Gastroesophageal sphincter (tissue), 2 donors: ENCODE measurements around the gene TSHZ3.

Experiments used
- POLR2A ChIP-seq, 2 donors: fragments of 450-650 bp; IDR thresholded peaks; one replicate each; pipeline ENCODE4 v1.6.1; 2017; ENCODE audit warnings: antibody characterized with exemption in 2 of 2, mild to moderate bottlenecking in 2 of 2, moderate library complexity in 1 of 2
- POLR2AphosphoS5 ChIP-seq: sonication (generic); formaldehyde crosslinking; IDR thresholded peaks from one replicate; pipeline ENCODE4 v1.6.1; 2017; ENCODE audit warnings: antibody characterized with exemption

GRCh38 chr19:31232871-31233270, 116.4 kb downstream of the TSHZ3 start:
- no peak for TF ChIP-seq POLR2A (IDR thresholded peaks at IDR 0.05)
- no peak for TF ChIP-seq POLR2AphosphoS5
